ENCODE results near the gene IL26. TPM values are rescaled to one million over a fixed set of nuclear protein-coding genes. Genes with fewer than 3 reads are reported as not detected.
"Not testable (repeated sequence)": the region's sequence is repeated elsewhere in the genome, so short reads cannot be mapped to it uniquely, and the experiment has no call there.

IL26 gene
- polyA plus RNA-seq, 3 donors: not detected

DNA sequence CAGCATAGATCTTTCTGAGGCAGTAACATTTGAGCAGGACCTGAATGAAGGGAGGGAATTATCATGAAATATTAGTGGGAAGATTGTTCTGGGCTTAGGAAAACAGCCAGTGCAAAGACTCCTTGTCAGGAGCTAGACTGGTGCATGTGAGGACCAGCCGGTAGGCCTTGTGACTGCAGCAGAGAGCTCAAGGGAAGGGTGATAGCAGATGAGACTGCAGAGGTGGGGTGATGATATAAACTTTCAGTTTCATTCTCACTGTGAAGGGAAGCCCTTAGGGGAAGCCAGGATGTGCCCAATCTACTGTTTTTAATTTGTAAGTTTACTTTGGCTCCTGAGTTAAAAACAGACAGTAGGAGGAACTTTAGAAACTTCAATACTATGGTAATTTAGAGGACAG is 15.4 kb upstream of the IL26 start:
- DNase-seq (ENCODE audit: low read depth in 3 of 3, low spot score in 2 of 3): no peak

- DNase-seq (ENCODE audit: low read depth in 3 of 3, low spot score in 2 of 3): no peak
These were observed 14.5 kb upstream of the IL26 start for GRCh38 chr12:68240079-68240478.

- no peak for DNase-seq (ENCODE audit: low read depth in 3 of 3, low spot score in 2 of 3)
These were observed 13.8 kb upstream of the IL26 start for GRCh38 chr12:68239309-68239982.

DNA sequence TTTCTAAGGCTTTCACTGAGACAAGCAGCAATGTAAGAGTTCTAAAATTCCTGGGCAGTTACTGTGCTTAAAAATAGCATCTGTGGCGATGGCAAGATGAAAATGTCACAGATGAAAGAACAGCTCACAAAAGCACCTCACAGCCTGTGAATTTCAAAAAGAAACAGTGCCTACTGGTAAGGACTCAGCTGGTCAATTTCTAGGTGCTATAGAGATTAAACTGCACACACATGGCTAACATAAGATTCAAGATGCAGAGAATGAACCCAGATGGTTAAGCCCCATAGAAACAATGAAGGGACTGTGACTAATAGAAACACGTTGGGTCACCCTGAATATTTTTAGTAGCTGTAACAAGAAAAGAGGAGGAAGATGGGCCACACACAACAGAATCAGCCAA is 12.0 kb upstream of the IL26 start:
- DNase-seq (ENCODE audit: low read depth in 3 of 3, low spot score in 2 of 3): no peak

DNA sequence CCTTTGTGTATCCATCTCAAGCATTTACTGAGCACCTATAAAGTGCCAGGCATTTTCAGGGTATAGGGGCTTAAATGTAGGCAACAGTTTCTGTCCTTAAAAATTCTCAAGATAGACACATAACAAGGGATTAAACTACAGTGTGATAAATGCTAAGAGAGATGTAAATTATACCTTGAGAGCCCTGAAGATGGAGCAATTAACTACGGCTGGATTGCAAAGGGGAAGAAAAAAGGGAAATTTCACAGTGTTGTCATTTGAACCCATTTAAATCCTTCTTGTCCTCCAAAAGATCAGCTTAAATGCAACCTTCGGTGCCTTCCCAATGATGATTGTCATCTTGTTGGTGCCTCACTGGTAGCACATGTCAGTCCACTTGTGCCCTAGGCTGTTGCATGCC is 11.5 kb upstream of the IL26 start:
- DNase-seq (ENCODE audit: low read depth in 3 of 3, low spot score in 2 of 3): no peak

DNA sequence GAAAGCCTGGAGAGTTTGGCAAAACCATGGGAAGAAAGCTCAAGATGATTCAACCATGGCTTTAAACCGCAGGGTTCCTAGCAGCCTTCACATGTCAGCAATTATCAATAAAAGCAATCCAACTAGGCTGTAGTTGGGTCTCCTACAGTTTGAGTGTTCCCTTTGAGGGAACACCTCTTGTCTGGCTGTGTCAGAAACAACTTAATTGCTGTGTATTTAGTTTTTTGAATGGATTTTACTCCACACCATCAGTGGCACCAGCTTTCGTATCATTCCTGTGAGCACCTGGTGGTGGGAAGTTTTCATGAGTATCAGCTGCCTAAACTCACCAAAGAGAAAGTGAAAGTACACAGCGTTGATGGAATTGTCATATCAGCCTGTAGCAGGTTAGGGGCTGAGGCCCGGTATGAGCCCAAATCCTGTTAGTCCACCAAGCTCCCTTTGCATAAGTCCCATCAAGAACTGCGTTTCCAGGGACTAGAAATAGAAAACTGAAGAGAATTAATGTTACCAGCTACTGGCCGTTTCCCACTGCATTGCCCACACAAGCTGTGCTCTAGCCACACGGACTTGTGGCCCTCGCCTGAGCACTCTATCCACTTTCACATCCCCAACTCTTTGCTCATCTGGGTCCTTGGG is 10.9 kb upstream of the IL26 start:
- DNase-seq (ENCODE audit: low read depth in 3 of 3, low spot score in 2 of 3): no peak

- no peak for DNase-seq (ENCODE audit: low read depth in 3 of 3, low spot score in 2 of 3)
These were observed 10.0 kb upstream of the IL26 start for GRCh38 chr12:68235576-68235975.

- no peak for DNase-seq (ENCODE audit: low read depth in 3 of 3, low spot score in 2 of 3)
These were observed 8.5 kb upstream of the IL26 start for GRCh38 chr12:68234140-68234539.

- no peak for DNase-seq (ENCODE audit: low read depth in 3 of 3, low spot score in 2 of 3)
These were observed 7.9 kb upstream of the IL26 start for GRCh38 chr12:68233498-68233897.

DNA sequence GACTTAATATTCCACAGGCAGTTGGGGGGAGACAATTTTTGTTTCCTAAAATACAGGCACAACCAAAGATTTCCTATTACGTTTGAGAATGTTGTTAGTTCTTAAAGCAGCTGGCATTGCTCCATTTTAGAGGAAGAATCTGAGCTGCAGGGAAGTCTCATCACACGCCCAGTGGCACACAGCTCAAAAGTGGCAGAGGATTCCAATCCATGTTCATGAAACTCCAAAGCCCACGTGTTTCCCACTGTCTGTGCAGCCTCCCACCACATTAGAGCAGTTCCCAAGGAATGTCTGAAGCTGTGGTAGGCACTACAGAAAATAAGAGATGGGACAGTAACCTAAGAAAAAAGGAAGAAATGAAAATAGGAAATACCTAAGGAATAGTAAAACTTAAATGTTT is 6.1 kb upstream of the IL26 start:
- no peak for DNase-seq (ENCODE audit: low read depth in 3 of 3, low spot score in 2 of 3)

GRCh38 chr12:68231229-68231628 is 5.6 kb upstream of the IL26 start:
- DNase-seq (ENCODE audit: low read depth in 3 of 3, low spot score in 2 of 3): no peak

DNA sequence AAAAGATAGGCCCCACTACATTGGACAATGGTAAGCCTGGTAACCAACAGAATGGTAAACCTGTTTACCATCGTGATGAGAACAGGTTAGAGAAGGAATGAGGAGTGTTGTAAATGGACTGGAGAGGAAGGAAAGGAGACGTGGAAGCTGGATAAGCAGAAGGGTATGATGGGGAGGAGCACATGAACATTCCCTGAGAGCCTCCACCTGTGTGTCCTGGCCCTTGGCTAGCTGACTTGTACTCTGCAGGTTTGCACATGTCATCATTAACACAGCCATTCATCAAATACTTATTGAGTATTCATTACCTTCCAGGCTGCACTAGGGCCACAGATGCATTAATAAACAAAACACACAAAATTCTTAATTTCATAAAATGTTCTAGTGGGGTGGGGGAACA is 4.3 kb upstream of the IL26 start:
- no peak for DNase-seq (ENCODE audit: low read depth in 3 of 3, low spot score in 2 of 3)

DNA sequence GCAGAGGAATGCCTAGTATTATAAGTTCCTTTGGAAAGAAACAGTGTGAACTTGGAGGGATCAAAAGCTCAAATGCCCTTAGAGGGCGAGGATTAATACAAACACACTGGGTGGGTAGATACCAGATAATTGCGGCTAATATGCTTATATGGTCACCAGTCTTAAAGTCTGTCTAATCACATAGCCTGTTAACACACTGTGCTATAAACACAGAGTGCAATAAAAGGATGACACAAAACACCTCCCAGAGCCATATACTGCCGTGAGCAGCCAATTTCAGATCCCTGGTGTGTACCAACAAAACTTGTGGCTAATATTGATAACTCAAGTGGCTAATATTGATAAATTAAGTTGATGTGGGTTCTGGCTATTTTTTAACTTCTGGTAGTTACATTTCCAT is 1.7 kb upstream of the IL26 start:
- no peak for DNase-seq (ENCODE audit: low read depth in 3 of 3, low spot score in 2 of 3)

DNA sequence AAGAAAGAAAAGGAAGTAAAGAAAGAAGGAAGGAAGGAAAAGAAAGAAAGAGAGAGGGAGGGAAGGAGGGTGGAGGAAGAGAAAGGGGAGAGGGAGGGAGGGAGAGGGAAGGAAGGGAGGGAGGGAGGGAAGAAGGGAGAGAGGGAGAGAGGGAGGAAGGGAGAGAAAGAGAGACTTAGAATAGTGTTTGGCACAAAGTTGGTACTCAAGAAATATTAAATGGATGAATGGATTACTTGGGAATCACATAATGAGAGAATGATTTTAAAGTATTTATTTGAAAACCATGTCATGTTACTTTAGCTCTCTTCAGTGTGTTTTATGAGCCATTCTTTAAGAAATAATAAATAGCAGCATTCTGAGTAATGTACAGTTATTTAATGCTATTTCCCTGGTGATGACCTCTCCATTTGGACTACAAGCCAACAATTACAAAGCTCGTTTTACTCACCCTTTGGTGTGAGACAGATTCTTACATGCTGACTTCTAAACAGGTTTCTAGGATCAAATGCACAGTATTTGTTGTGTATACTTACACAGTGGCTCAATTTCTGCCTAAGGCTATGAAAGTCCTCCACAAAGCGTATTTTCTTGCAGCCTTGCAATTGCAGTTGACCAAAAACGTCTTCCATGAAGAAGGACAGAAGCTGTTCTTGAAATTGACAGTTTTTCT is 861 bp downstream of the IL26 start:
- peak in 1 of 3 donors; percentile 25 for DNase-seq (ENCODE audit: low read depth in 3 of 3, low spot score in 2 of 3)

GRCh38 chr12:68223067-68223747 is 2.4 kb downstream of the IL26 start:
- DNase-seq (ENCODE audit: low read depth in 3 of 3, low spot score in 2 of 3): peak; percentile 58 to 79 (median 67)

- no peak for DNase-seq (ENCODE audit: low read depth in 3 of 3, low spot score in 2 of 3)
These were observed 3.3 kb downstream of the IL26 start for GRCh38 chr12:68222326-68222725.

- DNase-seq (ENCODE audit: low read depth in 3 of 3, low spot score in 2 of 3): no peak
These were observed 4.1 kb downstream of the IL26 start for GRCh38 chr12:68221497-68221896.

DNA sequence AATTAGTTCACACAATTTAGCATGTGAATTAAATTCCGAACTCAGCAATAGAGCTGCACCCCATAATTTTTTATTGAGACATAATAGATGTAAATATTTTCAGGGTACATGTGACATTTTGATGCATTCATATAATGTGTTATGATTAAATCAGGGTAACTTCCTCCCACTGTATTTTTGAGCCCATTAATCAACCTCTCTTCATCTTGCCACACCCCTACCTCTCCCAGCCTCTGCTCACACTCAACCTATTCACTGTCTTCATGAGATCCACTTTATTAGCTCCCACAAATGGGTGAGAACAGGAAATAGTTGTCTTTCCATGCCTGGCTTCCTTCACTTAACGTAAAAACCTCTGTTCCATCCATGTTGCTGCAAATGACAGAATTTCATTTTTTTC is 14.7 kb downstream of the IL26 start:
- DNase-seq (ENCODE audit: low read depth in 3 of 3, low spot score in 2 of 3): no peak

DNA sequence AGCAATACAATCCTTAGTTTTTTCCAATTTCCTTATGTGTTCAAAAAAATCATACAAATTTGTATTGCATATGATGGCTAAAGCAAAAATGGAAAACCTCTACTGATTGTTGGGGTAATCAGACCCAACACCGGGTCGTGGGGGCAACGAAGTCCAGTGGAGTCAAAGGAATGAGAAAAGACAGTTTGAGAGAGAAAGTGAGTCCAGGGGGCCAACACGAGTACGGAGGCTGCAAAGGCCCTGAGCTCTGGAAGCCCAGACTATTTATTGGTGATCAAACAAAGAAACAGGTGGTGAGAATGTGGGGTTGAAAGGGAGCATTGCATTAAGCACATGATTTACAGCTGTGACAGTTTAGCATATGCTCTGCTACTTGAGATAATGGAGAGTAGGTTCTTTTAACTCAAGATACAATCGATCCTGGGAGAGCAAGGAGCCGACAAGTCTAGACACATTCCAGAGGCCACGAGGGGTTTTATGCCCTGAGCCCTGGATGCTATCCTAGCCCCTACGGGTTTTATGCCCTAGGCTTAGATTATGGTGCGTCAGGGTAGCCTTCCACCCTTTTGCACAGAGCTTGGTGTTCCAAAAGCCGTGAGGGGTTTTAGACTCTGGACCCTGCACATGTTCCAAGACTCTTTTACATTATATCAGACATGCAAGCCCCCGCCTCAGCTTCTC is 16.4 kb downstream of the IL26 start:
- DNase-seq (ENCODE audit: low read depth in 3 of 3, low spot score in 2 of 3): not testable (repeated sequence)

GRCh38 chr12:68207276-68207675 is 18.3 kb downstream of the IL26 start:
- no peak for DNase-seq (ENCODE audit: low read depth in 3 of 3, low spot score in 2 of 3)

GRCh38 chr12:68206446-68206845 is 19.2 kb downstream of the IL26 start:
- DNase-seq (ENCODE audit: low read depth in 3 of 3, low spot score in 2 of 3): no peak
